Fibroblast of skin of abdomen (primary cell): Measurements from ENCODE around the gene ADGB.

Experiments used
- DNase-seq: peaks from one replicate; pipeline ENCODE4 v3.0.0-alpha.2; 2013

Gene ADGB

GRCh38 chr6:146634022-146634421 is 35.2 kb downstream of the ADGB start:
- no peak for DNase-seq

- no peak for DNase-seq
These were observed 36.4 kb downstream of the ADGB start for GRCh38 chr6:146635165-146635564.

- DNase-seq: no peak
These were observed 37.7 kb downstream of the ADGB start for GRCh38 chr6:146636481-146636880.

DNA sequence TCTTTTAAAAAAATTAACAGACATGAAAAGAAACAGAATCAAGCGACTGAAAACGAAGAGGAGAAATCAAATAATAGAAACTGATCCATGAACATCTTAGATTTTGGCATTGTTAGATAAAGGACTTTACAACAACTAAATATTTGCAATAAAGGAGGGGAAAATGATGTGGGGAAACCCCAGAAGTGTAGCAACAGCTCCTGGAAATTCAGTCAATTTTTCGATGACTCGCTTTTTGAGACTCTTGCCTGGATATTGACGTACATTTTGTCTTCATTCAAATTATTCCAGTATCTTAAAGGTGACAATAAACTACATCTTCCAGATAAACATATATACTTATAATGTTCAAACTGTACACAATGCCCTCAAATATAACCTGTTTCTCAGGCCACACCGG is 44.1 kb downstream of the ADGB start:
- DNase-seq: no peak

DNA sequence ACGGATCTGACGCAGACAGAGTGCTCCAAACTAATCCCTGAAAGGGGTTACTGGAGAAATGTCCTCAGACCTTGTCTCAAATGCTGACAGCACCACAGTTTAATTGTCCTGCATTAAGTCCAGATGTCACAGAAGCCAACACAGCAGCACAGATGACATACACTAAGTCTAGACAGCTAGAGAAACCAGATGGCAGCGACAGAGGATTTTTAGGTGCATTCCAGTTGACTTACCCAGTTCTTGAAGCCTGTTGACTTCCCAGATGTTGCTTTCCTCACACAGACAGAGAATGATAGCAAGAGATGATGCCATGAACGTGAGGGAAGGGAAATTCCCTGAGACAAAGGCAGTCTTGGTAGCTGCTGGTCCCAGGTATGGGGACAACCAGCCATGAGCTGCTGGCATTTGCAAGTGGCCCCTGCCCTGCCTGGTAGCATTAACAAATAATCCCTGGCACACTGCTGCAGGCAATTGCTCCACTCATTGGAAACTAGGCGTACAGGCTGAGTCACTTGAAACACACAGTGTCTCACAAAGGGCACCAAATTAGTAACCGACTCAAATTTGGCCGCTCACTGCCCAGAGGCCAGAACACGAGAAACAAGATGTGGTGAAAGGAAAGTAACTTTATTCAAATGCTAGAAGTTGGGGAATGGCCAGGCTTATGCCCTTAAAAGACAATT is 52.2 kb downstream of the ADGB start:
- peak; percentile 6 for DNase-seq

GRCh38 chr6:146651482-146651863 is 52.7 kb downstream of the ADGB start:
- no peak for DNase-seq

- no peak for DNase-seq
These were observed 58.7 kb downstream of the ADGB start for GRCh38 chr6:146657432-146657831.

DNA sequence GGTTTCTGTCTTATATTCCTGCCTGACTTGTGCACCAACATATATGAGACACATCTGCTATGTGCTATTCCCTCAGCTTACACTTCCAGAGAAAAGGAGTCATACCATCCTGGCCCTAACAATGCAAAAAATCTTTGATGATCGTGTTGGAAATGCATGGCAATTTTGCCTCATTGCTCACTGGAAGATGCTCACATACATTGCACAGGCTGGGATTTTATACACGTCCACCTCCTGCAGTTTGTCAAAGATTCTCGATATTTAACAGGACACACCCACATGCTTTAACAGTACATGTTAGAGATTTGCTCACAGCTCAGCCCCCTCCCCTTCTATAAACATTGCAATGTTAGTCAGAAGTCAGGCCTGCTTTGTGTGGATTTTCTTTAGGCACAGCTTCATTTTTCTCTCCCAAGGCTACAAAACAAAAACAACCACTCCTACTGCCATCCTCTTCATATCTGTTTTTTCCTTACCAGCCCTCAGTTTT is 66.1 kb downstream of the ADGB start:
- peak; percentile 42 for DNase-seq

- DNase-seq: no peak
These were observed 68.1 kb downstream of the ADGB start for GRCh38 chr6:146666909-146667308.

DNA sequence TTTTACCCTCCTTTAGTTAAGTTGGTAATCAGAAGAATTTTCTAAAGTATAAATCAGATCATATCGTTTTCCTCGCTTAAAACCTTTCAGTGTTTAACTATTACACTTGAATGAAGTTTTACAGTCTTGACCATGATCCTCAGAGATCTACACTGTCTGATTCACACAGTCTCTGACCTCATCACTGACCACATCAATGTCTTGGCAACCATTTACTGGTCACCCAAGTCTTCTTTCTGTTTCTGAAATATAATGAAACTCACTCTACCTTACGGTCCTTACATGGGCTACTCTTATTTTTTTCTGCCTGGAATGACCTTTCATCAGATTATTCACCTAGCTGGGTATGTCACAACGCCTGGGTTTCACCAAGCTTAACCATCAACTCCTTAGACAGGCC is 71.4 kb downstream of the ADGB start:
- DNase-seq: peak; percentile 4

DNA sequence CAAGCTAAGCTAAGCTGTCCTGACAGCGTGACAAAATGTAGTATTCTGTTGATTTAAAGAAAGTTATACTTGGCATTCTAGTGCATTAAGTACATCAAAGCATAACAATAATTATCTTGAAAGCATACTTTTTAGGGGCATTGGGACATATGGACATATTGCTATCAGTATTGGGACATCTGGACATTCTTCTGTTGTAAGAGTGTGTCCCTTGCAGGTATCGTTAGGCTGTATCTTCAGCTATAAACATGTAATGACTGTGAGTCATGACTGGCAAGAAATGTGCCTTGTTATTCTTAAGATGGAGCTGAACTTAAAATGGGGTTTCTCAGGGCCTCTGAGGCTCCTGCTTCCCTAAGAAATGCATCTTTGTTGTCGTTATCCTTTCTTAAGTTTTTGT is 74.3 kb downstream of the ADGB start:
- DNase-seq: no peak

DNA sequence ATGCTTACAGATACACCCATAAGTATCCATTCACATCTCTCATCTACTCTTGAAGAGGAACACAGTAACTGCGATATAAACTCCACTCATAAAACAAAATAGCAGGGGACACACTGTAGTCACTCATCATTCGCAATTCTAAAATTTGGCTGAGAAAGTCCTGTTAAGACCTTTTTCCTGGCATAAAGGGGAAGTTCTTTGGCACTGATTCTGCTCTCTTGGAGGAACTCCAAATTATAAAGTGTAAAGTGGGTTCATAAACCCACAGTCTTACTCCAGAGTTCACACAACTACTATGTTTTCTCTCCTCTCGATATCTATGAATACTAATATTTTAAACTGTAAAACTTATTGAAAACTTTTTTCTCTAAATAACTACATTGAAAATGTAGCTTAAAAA is 80.6 kb downstream of the ADGB start:
- no peak for DNase-seq

GRCh38 chr6:146682919-146683318 is 84.1 kb downstream of the ADGB start:
- no peak for DNase-seq

- no peak for DNase-seq
These were observed 91.0 kb downstream of the ADGB start for GRCh38 chr6:146689806-146690205.

- DNase-seq: no peak
These were observed 94.6 kb downstream of the ADGB start for GRCh38 chr6:146693342-146693741.

DNA sequence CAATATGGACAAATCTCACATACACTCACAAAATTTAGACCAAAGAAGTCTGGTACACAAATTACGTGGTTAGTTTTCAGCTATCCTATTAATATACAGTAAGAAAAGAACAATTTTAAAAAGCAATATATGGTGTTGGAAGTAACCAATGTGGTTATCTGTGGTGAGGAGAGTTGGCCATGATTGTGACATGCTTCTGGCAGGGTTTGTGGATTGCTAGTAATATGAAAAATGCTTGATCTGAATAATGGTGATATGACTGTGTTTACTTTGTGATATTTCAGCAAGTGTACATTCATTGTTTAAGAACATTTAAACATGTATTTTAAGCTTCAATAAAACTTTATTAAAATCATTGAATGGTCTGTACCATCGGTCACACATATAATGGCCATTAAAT is 99.1 kb downstream of the ADGB start:
- DNase-seq: peak; percentile 2

GRCh38 chr6:146700078-146700686 is 101.4 kb downstream of the ADGB start:
- DNase-seq: peak; percentile 80

GRCh38 chr6:146701632-146702031 is 102.9 kb downstream of the ADGB start:
- no peak for DNase-seq

GRCh38 chr6:146709036-146709622 is 110.4 kb downstream of the ADGB start:
- DNase-seq: no peak

DNA sequence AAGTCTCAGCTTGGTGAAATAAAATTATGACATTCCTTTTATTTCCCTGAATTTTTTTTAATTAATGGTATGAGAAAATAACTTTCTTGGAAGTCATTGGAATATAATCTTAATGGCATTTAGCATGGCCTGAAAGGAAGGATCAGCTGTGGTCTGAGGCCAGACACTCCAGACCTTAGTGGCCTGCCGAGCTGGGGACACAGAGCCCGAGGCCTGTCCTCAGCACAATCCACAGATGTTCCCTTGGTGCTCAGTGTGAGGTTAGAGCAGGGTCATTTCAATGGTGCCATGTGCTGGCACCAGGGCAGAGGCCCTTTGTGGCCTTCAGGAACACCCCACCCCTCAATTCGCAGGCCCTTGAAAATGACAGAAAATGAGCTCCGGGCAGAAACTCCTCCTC is 120.6 kb downstream of the ADGB start:
- DNase-seq: no peak

- DNase-seq: no peak
These were observed 140.9 kb downstream of the ADGB start for GRCh38 chr6:146739696-146740095.

- peak; percentile 0 for DNase-seq
These were observed 142.8 kb downstream of the ADGB start for GRCh38 chr6:146741609-146742008.

DNA sequence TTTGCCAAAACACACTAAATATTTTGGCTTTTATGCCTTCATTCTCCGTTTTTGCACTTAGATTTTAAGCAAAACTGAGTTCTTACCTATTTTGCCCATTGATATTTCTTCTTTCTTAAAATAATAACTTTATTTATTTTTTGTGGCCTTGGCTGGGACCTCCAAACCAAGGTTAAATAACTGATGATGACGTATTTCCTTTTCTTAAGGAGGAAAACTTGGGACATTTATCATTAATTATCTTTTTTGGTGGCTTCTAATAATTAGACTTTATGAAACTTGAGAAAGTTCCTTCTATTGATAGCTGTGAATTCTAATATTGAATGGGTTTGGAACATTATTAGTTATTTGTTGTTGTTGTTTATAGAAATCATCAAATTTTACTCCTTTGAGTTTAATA is 154.5 kb downstream of the ADGB start:
- no peak for DNase-seq

DNA sequence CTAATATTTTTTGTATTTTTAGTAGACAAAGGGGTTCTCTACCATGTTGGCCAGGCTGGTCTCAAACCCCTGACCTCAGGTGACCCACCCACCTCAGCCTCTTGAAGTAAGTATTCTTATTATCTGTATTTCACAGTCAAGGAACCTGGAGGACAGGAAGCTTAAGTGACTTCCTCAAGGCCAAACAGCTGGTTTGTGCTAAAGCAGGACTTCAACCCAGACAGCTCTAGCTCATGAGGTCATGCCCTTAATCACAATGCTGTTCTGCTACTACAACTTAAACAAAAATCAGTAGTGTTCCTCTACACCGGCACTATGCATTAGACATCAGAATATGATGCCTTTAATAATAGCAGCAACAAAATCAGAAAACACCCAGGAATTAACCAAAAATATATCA is 168.9 kb downstream of the ADGB start:
- no peak for DNase-seq
